H9 (cell line): ENCODE data around the gene CDH9. TPM values are rescaled to one million over a fixed set of nuclear protein-coding genes. Genes with fewer than 3 reads are reported as not detected.

Source experiments
- DNase-seq: peaks from one replicate; pipeline ENCODE4 v3.0.0-alpha.2; 2017
- H2AFZ ChIP-seq: one replicate; pipeline ENCODE4 v1.6.1; 2013; ENCODE audit warnings: mild to moderate bottlenecking, low read length, control low read depth, moderate library complexity
- H2AK5ac ChIP-seq: 2 replicates; pipeline ENCODE4 v1.6.1; 2013; ENCODE audit warnings: low read length, control low read depth, mixed read lengths; ENCODE audit not compliant: insufficient read length
- H2BK120ac ChIP-seq: one replicate; pipeline ENCODE4 v1.6.1; 2013; ENCODE audit warnings: low read depth, mild to moderate bottlenecking, low read length, control low read depth, inconsistent platforms; ENCODE audit not compliant: poor library complexity, severe bottlenecking
- H2BK12ac ChIP-seq: 2 replicates; pipeline ENCODE4 v1.6.1; 2013; ENCODE audit warnings: low read length, control low read depth, mixed read lengths, low read depth; ENCODE audit not compliant: insufficient read length
- H2BK15ac ChIP-seq: 2 replicates; pipeline ENCODE4 v1.6.1; 2013; ENCODE audit warnings: low read depth, low read length, control low read depth
- H2BK20ac ChIP-seq: one replicate; pipeline ENCODE4 v1.6.1; 2013; ENCODE audit warnings: low read depth, mild to moderate bottlenecking, low read length, control low read depth, inconsistent platforms; ENCODE audit not compliant: poor library complexity, severe bottlenecking
- H2BK5ac ChIP-seq: 2 replicates; pipeline ENCODE4 v1.6.1; 2013; ENCODE audit warnings: low read length, control low read depth, mixed read lengths; ENCODE audit not compliant: insufficient read length
- H3K14ac ChIP-seq: 2 replicates; pipeline ENCODE4 v1.6.1; 2013; ENCODE audit warnings: low read length, control low read depth; ENCODE audit not compliant: insufficient read depth
- H3K18ac ChIP-seq: 2 replicates; pipeline ENCODE4 v1.6.1; 2013; ENCODE audit warnings: low read depth, mild to moderate bottlenecking, mixed read lengths, low read length, control low read depth; ENCODE audit not compliant: insufficient read length
- H3K23ac ChIP-seq: 2 replicates; pipeline ENCODE4 v1.6.1; 2013; ENCODE audit warnings: low read length, control low read depth, mixed read lengths, low read depth; ENCODE audit not compliant: insufficient read length
- H3K23me2 ChIP-seq: 2 replicates; pipeline ENCODE4 v1.6.1; 2013; ENCODE audit warnings: low read depth, mild to moderate bottlenecking, mixed read lengths, low read length, control low read depth; ENCODE audit not compliant: insufficient read length, poor library complexity, severe bottlenecking
- H3K27ac ChIP-seq: 2 replicates; pipeline ENCODE4 v1.5.1; 2013; ENCODE audit warnings: low read length, control low read depth, mixed read lengths, low read depth; ENCODE audit not compliant: insufficient read length
- H3K27me3 ChIP-seq: 2 replicates; pipeline ENCODE4 v1.6.1; 2013; ENCODE audit warnings: low read length, control low read depth, inconsistent platforms; ENCODE audit not compliant: insufficient read depth
- H3K4ac ChIP-seq: 2 replicates; pipeline ENCODE4 v1.6.1; 2013; ENCODE audit warnings: low read depth, mild to moderate bottlenecking, control low read depth, inconsistent platforms, low read length, moderate library complexity
- H3K4me1 ChIP-seq: 2 replicates; pipeline ENCODE4 v1.6.1; 2013; ENCODE audit warnings: low read length, control low read depth, inconsistent platforms; ENCODE audit not compliant: insufficient read depth
- H3K4me2 ChIP-seq: 2 replicates; pipeline ENCODE4 v1.6.1; 2013; ENCODE audit warnings: low read length, control low read depth, mixed read lengths; ENCODE audit not compliant: insufficient read length, insufficient read depth
- H3K56ac ChIP-seq: 2 replicates; pipeline ENCODE4 v1.6.1; 2013; ENCODE audit warnings: low read depth, mild to moderate bottlenecking, mixed read lengths, low read length, control low read depth; ENCODE audit not compliant: insufficient read length
- H3K79me1 ChIP-seq: 2 replicates; pipeline ENCODE4 v1.6.1; 2013; ENCODE audit warnings: low read depth, mild to moderate bottlenecking, moderate library complexity, low read length, control low read depth, inconsistent platforms; ENCODE audit not compliant: insufficient read depth, poor library complexity, severe bottlenecking
- H3K79me2 ChIP-seq: 2 replicates; pipeline ENCODE4 v1.6.1; 2013; ENCODE audit warnings: low read length, control low read depth, inconsistent platforms; ENCODE audit not compliant: insufficient read depth
- H3K9ac ChIP-seq: 2 replicates; pipeline ENCODE4 v1.6.1; 2013; ENCODE audit warnings: low read length, control low read depth, mixed read lengths; ENCODE audit not compliant: insufficient read length; ENCODE audit errors: extremely low read depth
- H3K9me3 ChIP-seq: one replicate; pipeline ENCODE4 v1.6.1; 2013; ENCODE audit warnings: low read depth, low read length, inconsistent platforms; ENCODE audit not compliant: control insufficient read depth
- H3T11ph ChIP-seq: one replicate; pipeline ENCODE4 v1.6.1; 2013; ENCODE audit warnings: mild to moderate bottlenecking, low read length, control low read depth, inconsistent platforms
- H4K20me1 ChIP-seq: one replicate; pipeline ENCODE4 v1.6.1; 2013; ENCODE audit not compliant: control insufficient read depth, insufficient read length, insufficient read depth
- H4K5ac ChIP-seq: 2 replicates; pipeline ENCODE4 v1.6.1; 2013; ENCODE audit warnings: low read depth, mild to moderate bottlenecking, mixed read lengths, low read length, control low read depth; ENCODE audit not compliant: insufficient read length
- H4K8ac ChIP-seq: replicated peaks from 2 replicates; pipeline ENCODE4 v1.6.1; 2013; ENCODE audit warnings: low read length, control low read depth, mixed read lengths, low read depth; ENCODE audit not compliant: insufficient read length
- H4K91ac ChIP-seq: 2 replicates; pipeline ENCODE4 v1.6.1; 2013; ENCODE audit warnings: low read depth, mild to moderate bottlenecking, moderate library complexity, mixed read lengths, low read length, control low read depth; ENCODE audit not compliant: insufficient read length
- H3K27ac Mint-ChIP-seq, 3 experiments: 2 replicates in 2 of 3; 3 replicates in 1 of 3; pipeline ENCODE4 v1.8.0; 2020 to 2021; ENCODE audit warnings: mixed read lengths in 3 of 3, mild to moderate bottlenecking in 1 of 3, moderate library complexity in 1 of 3
- H3K27me3 Mint-ChIP-seq: 2 replicates; pipeline ENCODE4 v1.8.0; 2021; ENCODE audit warnings: low read depth, mild to moderate bottlenecking, moderate library complexity, mixed read lengths
- H3K36me3 Mint-ChIP-seq, 3 experiments: 2 replicates in 2 of 3; 3 replicates in 1 of 3; pipeline ENCODE4 v1.8.0; 2020 to 2021; ENCODE audit warnings: low read depth in 3 of 3, mixed read lengths in 3 of 3; ENCODE audit not compliant: insufficient read depth in 1 of 3
- H3K4me1 Mint-ChIP-seq, 2 experiments: 2 replicates each; pipeline ENCODE4 v1.8.0; 2020; ENCODE audit warnings: mixed read lengths in 2 of 2
- H3K4me3 Mint-ChIP-seq, 2 experiments: 2 replicates in 1 of 2; 3 replicates in 1 of 2; pipeline ENCODE4 v1.8.0; 2020 to 2021; ENCODE audit warnings: mild to moderate bottlenecking in 2 of 2, mixed read lengths in 2 of 2, moderate library complexity in 1 of 2
- H3K9me3 Mint-ChIP-seq, 2 experiments: 2 replicates in 1 of 2; 3 replicates in 1 of 2; pipeline ENCODE4 v1.8.0; 2020; ENCODE audit warnings: mild to moderate bottlenecking in 2 of 2, mixed read lengths in 2 of 2, moderate library complexity in 1 of 2
- total RNA-seq: library from RNA; stranded (reverse); gene quantifications from 2 replicates; pipeline ENCODE4 v1.2.1, GENCODE V29; 2021
- TF ChIP-seq, protein P1 (sequence below): fragments of 200-600 bp; sonication (generic); conservative IDR thresholded peaks from 3 replicates; pipeline ENCODE4 v1.8.0; 2021; ENCODE audit warnings: antibody characterized with exemption, mild to moderate bottlenecking

CDH9 gene
- total RNA-seq, 1 experiment from 2014 or later = 0.61 TPM

- H3K56ac ChIP-seq = no peak overlapping the region
- H2BK20ac ChIP-seq = no peak overlapping the region
- no peak overlapping the region for H3K4ac ChIP-seq
- no peak overlapping the region for H3K27ac Mint-ChIP-seq
- H3K14ac ChIP-seq = no peak overlapping the region
- peaks cover 2 to 3% of the 10 kb centered on the region in 2 experiments; a peak in 2 of 5 replicates for H3K9me3 Mint-ChIP-seq
- no peak for DNase-seq
- no peaks in the 10 kb centered on the region for H3K4me1 Mint-ChIP-seq
- H3K79me1 ChIP-seq = no peaks in the 10 kb centered on the region
- H3K27me3 ChIP-seq = no peaks in the 10 kb centered on the region
- H4K91ac ChIP-seq = no peak overlapping the region
- H3K4me3 Mint-ChIP-seq = no peak overlapping the region
- no peak overlapping the region for H4K5ac ChIP-seq
- H3K23me2 ChIP-seq = no peaks in the 10 kb centered on the region
- H3K4me1 ChIP-seq = no peaks in the 10 kb centered on the region
- H3K18ac ChIP-seq = no peak overlapping the region
- no peak overlapping the region for H3K9ac ChIP-seq
- H2AK5ac ChIP-seq = no peak overlapping the region
- no peak overlapping the region for H2BK15ac ChIP-seq
- no peaks in the 10 kb centered on the region for H3K9me3 ChIP-seq
- no peaks in the 10 kb centered on the region for H3K79me2 ChIP-seq
- H4K8ac ChIP-seq = no peak overlapping the region
- no peak overlapping the region for H2BK120ac ChIP-seq
- no peaks in the 10 kb centered on the region for H3K27me3 Mint-ChIP-seq
- TF ChIP-seq, protein P1, sequence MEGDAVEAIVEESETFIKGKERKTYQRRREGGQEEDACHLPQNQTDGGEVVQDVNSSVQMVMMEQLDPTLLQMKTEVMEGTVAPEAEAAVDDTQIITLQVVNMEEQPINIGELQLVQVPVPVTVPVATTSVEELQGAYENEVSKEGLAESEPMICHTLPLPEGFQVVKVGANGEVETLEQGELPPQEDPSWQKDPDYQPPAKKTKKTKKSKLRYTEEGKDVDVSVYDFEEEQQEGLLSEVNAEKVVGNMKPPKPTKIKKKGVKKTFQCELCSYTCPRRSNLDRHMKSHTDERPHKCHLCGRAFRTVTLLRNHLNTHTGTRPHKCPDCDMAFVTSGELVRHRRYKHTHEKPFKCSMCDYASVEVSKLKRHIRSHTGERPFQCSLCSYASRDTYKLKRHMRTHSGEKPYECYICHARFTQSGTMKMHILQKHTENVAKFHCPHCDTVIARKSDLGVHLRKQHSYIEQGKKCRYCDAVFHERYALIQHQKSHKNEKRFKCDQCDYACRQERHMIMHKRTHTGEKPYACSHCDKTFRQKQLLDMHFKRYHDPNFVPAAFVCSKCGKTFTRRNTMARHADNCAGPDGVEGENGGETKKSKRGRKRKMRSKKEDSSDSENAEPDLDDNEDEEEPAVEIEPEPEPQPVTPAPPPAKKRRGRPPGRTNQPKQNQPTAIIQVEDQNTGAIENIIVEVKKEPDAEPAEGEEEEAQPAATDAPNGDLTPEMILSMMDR = no peak
- no peak overlapping the region for H2BK5ac ChIP-seq
- no peak overlapping the region for H3K23ac ChIP-seq
- no peak overlapping the region for H3T11ph ChIP-seq
- no peak overlapping the region for H2AFZ ChIP-seq
- H3K36me3 Mint-ChIP-seq = peaks cover 0 to 4% (median 4%) of the 10 kb centered on the region in 3 experiments; a peak in 3 of 7 replicates
- no peak overlapping the region for H3K27ac ChIP-seq
- H2BK12ac ChIP-seq = no peak overlapping the region
- no peak overlapping the region for H3K4me2 ChIP-seq
- H4K20me1 ChIP-seq = no peaks in the 10 kb centered on the region
Measured at GRCh38 chr5:26894719-26895263, 143.6 kb downstream of the CDH9 start.
